ENCODE results near the gene EFTUD2.

DNA sequence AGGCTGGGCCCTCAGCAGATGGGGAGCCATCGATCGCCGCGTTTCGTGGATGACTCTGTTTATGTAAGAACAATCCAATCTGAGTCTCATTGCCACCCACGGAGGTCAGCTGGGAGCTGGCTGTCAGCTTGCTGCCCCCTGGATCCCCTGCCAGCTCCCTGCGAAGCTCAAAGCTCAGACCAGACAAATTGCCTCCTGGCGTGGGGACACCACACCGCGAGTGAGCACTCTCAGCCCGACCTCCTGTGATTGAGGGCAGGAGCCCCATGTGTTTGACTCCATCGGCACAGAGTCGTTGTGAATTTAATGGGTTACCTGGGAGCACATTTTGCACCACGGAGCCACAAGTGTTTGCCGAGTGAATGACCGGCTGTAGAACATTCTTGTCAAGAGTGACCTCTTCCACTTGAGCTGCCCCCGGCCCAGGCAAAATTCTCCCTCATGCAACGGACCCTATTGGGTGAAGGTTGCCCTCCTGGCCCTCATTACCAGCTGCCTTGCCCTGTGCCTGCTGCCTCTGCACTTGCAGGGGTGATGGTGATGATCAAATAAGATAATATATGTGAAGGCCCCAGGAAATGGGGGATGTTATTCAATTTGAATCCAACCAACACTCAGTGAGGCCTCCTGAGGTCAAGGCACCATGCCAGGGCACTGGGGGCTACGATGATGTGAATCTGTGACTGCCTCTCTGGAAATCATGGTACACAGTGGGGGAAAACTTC lies 23.7 kb upstream of the EFTUD2 start:
- TF ChIP-seq, protein P1, sequence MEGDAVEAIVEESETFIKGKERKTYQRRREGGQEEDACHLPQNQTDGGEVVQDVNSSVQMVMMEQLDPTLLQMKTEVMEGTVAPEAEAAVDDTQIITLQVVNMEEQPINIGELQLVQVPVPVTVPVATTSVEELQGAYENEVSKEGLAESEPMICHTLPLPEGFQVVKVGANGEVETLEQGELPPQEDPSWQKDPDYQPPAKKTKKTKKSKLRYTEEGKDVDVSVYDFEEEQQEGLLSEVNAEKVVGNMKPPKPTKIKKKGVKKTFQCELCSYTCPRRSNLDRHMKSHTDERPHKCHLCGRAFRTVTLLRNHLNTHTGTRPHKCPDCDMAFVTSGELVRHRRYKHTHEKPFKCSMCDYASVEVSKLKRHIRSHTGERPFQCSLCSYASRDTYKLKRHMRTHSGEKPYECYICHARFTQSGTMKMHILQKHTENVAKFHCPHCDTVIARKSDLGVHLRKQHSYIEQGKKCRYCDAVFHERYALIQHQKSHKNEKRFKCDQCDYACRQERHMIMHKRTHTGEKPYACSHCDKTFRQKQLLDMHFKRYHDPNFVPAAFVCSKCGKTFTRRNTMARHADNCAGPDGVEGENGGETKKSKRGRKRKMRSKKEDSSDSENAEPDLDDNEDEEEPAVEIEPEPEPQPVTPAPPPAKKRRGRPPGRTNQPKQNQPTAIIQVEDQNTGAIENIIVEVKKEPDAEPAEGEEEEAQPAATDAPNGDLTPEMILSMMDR (conservative IDR thresholded peaks at IDR 0.05 in 1 of 2, IDR thresholded peaks at IDR 0.05 in 1 of 2; ENCODE audit: extremely low read depth in 1 of 2, insufficient read depth in 1 of 2, low read depth in 1 of 2, low read length in 2 of 2): no peak
- no peak for TF ChIP-seq EZH2 (IDR thresholded peaks at IDR 0.05; ENCODE audit: borderline replicate concordance, low read length)
